ENCODE data around the gene ZNF879.

The ZNF879 gene

DNA sequence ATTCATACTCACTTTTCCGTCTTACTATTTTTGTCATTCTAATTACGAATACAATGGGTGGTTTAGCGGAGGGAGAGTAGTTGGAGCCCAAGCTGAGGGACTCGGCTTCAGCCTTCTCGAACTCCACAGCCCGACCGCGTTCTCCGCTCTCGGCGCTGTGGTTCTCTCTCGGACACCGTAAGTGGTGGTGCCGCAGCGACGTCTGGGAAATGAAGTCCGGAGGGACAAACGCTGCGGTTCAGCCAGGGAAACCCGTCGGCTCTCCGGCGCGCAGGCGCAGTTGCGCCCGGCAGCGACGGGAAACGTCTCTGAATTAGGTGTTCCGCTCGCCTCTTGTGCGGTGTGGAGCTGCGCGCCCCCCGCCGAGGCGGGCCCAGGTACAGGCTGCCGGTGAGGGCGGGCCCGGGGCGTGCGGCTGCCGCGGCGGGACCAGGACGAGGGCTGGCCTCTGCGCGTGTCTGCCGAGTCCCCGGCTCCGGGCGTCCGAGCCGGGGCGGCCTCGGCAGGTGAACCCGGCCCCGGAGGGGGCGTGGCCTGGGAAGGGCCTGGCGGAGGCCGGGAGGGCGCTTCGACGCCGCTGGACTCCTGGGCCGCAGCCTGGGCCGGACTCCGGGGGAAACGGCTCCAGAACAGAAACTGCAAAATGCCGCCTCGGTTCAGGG, at the start of gene ZNF879:
TSS of gene ZNF879 (plus strand) at position 277 of the 662 bp plus-strand sequence. CDS start 1,201 bp downstream, outside the sequence.
- H3K4me3 ChIP-seq (ENCODE audit: low read length in 2 of 2): peak within 1 kb of the TSS; percentile 83 to 85
- peaks cover 23 to 24% of the 10 kb centered on the region in 2 donors for H3K36me3 ChIP-seq (ENCODE audit: control insufficient read depth in 2 of 2, insufficient read depth in 2 of 2, low read length in 2 of 2)
- peak within 1 kb of the TSS; percentile 68 to 69 for H3K9ac ChIP-seq (ENCODE audit: low read length in 2 of 2)
- H3K4me1 ChIP-seq (ENCODE audit: control insufficient read depth, insufficient read depth, low read length): peaks cover 8% of the 10 kb centered on the region
- H3K27ac ChIP-seq (ENCODE audit: low read length): peak within 1 kb of the TSS; percentile 58
- H3K27me3 ChIP-seq (ENCODE audit: control insufficient read depth in 1 of 2, insufficient read depth in 2 of 2, low read length in 2 of 2): no peaks in the 10 kb centered on the region
- H3K9me3 ChIP-seq (ENCODE audit: control insufficient read depth in 2 of 2, low read length in 2 of 2): peaks cover 10 to 23% of the 10 kb centered on the region in 2 donors

DNA sequence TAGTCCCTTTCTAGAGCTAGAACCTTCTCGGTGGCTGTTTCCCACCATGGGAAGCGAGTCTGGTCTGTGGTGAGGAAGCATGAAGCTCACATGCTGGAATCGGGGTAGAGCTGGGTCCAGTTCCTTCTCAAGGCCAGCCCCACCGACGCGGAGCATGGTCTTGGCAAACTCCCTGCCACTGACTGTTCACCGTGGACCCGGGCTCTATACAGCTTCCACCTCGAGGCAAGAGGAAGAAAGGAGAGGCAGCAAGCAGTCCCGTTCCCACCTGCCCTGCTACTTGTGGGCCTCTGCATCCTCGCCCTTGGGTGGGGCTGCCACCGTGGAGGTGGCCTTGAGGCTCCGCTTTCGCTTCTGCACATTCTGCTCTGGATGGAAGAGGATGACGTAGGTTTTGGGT, 42.2 kb upstream of the ZNF879 start:
- Histone ChIP-seq H3K27ac (ENCODE audit: low read length) (no peak overlapping the region), H3K4me3 (ENCODE audit: low read length in 2 of 2) (no peak overlapping the region), H3K9ac (ENCODE audit: low read length in 2 of 2) (no peak overlapping the region), H3K36me3 (ENCODE audit: control insufficient read depth in 2 of 2, insufficient read depth in 2 of 2, low read length in 2 of 2) (peaks cover 6 to 12% of the 10 kb centered on the region in 2 donors), H3K9me3 (ENCODE audit: control insufficient read depth in 2 of 2, low read length in 2 of 2) (peaks cover 14 to 85% of the 10 kb centered on the region in 2 donors), H3K27me3 (ENCODE audit: control insufficient read depth in 1 of 2, insufficient read depth in 2 of 2, low read length in 2 of 2) (no peaks in the 10 kb centered on the region), H3K4me1 (ENCODE audit: control insufficient read depth, insufficient read depth, low read length) (no peaks in the 10 kb centered on the region)

DNA sequence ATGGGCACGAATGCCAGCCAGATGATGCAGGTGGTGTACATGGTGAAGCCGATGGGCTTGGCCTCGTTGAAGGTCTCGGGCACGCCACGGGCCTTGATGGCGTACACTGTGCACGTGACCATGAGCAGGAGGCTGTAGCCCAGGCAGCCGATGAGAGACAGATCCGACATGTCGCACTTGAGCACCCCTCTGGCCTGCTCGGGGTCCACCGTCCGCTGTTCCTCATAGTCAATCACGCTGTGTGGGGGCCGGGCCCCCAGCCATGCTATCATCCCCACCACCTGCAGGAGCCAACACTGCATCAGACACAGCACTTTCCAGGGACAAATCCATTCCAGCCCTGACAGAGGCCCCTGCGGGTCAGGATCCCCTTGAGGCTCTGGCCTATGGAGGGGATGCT, 40.7 kb upstream of the ZNF879 start:
- Histone ChIP-seq H3K36me3 (ENCODE audit: control insufficient read depth in 2 of 2, insufficient read depth in 2 of 2, low read length in 2 of 2) (peaks cover 3 to 8% of the 10 kb centered on the region in 2 donors), H3K9ac (ENCODE audit: low read length in 2 of 2) (no peak overlapping the region), H3K27ac (ENCODE audit: low read length) (no peak overlapping the region), H3K4me3 (ENCODE audit: low read length in 2 of 2) (no peak overlapping the region), H3K4me1 (ENCODE audit: control insufficient read depth, insufficient read depth, low read length) (no peaks in the 10 kb centered on the region), H3K27me3 (ENCODE audit: control insufficient read depth in 1 of 2, insufficient read depth in 2 of 2, low read length in 2 of 2) (no peaks in the 10 kb centered on the region), H3K9me3 (ENCODE audit: control insufficient read depth in 2 of 2, low read length in 2 of 2) (peaks cover 5 to 83% of the 10 kb centered on the region in 2 donors)

DNA sequence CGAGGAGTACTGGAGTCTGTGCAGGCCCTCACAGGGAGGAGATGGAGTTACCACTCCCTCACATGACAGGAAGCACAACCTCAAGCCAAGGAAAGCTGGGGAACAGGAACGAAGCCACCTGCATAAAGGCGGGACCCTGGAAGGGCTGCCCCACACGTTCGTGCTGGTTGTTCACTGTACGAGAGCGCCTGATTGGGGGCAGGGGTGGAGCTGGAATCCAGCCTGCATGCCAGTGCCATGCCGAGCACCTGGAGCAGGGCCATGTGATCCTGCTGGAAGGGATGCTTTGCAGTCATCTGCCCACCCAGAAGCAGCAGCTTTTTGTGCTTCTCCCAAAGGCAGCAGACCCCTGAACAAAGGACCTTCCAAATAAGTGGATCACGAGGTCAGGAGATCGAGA, 39.9 kb upstream of the ZNF879 start:
- Histone ChIP-seq H3K9ac (ENCODE audit: low read length in 2 of 2) (no peak overlapping the region), H3K36me3 (ENCODE audit: control insufficient read depth in 2 of 2, insufficient read depth in 2 of 2, low read length in 2 of 2) (no peaks in the 10 kb centered on the region), H3K27ac (ENCODE audit: low read length) (no peak overlapping the region), H3K4me3 (ENCODE audit: low read length in 2 of 2) (no peak overlapping the region), H3K9me3 (ENCODE audit: control insufficient read depth in 2 of 2, low read length in 2 of 2) (peaks cover 5 to 83% of the 10 kb centered on the region in 2 donors), H3K27me3 (ENCODE audit: control insufficient read depth in 1 of 2, insufficient read depth in 2 of 2, low read length in 2 of 2) (no peaks in the 10 kb centered on the region), H3K4me1 (ENCODE audit: control insufficient read depth, insufficient read depth, low read length) (no peaks in the 10 kb centered on the region)

DNA sequence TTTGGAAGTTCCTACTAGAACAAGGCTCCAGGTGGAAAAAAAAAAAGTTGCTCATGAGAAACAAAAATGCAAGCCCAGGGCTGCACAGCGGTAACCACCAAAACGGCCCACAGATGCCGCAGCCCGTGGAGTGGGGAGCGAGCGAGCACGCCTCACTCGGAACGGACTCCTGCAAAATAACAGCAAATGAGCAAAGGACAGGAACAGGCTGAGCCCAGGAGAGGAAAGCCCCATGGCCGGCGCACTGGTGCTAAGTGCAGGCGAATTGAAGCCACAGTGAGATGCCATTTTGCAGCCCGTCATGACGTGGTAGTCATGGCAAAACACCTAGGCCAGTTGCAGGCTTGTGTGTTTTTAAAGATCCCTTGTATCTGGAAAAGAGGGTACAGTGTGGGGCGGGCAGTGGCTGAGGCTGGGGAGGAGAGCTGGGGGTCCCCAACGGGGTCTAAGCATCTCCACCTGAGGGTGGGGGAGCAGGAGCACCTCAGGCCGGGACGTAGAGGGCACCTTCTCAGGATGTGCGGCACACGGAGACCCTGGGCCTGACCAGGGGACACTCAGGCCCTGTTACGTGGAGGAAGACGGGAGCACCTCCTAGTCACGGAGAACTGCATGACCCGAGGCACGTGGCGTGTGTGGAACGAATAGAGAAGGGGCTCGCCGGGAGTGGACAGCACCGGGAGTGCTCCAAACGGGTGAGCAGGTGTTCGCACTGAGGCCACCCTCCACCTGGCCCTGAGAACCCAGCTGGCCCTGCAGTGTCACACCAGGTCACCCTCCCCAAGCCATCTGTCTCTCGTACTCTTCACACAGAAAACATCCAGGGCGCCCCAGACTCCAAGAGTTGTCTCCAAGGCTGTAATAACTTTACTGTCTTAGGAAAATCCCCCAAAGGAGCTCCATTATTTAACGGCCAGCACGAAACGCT, 39.2 kb upstream of the ZNF879 start:
- no peak overlapping the region for H3K27ac ChIP-seq (ENCODE audit: low read length)
- no peaks in the 10 kb centered on the region for H3K27me3 ChIP-seq (ENCODE audit: control insufficient read depth in 1 of 2, insufficient read depth in 2 of 2, low read length in 2 of 2)
- no peak overlapping the region for H3K9ac ChIP-seq (ENCODE audit: low read length in 2 of 2)
- peaks cover 5 to 81% of the 10 kb centered on the region in 2 donors for H3K9me3 ChIP-seq (ENCODE audit: control insufficient read depth in 2 of 2, low read length in 2 of 2)
- H3K4me3 ChIP-seq (ENCODE audit: low read length in 2 of 2): no peak overlapping the region
- H3K4me1 ChIP-seq (ENCODE audit: control insufficient read depth, insufficient read depth, low read length): no peaks in the 10 kb centered on the region
- H3K36me3 ChIP-seq (ENCODE audit: control insufficient read depth in 2 of 2, insufficient read depth in 2 of 2, low read length in 2 of 2): no peaks in the 10 kb centered on the region

DNA sequence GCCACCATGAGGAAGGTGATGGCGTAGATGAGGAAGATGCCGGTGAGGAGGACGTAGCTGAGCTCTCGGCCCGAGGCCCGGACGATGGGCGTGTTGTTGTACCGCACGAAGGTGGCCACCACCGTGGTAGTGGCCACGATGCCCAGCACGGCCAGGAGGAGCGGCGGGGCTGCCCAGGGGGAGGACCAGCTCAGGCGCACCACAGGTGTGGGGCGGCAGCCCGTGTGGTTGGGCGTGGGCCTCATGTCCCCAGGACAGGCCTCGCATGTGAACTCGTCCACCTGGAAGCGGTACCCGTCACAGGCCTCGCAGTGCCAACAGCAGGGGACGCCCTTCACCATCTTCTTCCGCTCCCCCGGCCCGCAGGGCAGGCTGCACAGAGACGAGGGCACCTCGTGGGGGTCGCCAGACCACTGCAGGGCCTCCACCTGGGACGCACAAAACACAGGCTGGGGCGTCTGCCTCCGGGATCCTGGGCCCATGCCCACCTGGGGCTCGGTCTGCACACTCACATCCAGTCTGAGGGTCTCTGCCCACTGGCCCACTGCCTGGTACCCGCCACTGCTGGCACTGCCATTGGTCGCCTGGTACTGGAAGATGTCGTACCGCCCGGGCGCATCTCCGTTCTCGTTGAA, 37.2 kb upstream of the ZNF879 start:
- no peak overlapping the region for H3K27ac ChIP-seq (ENCODE audit: low read length)
- H3K27me3 ChIP-seq (ENCODE audit: control insufficient read depth in 1 of 2, insufficient read depth in 2 of 2, low read length in 2 of 2): no peaks in the 10 kb centered on the region
- H3K36me3 ChIP-seq (ENCODE audit: control insufficient read depth in 2 of 2, insufficient read depth in 2 of 2, low read length in 2 of 2): no peaks in the 10 kb centered on the region
- H3K4me1 ChIP-seq (ENCODE audit: control insufficient read depth, insufficient read depth, low read length): no peaks in the 10 kb centered on the region
- H3K4me3 ChIP-seq (ENCODE audit: low read length in 2 of 2): no peak overlapping the region
- peaks cover 0 to 74% of the 10 kb centered on the region in 2 donors for H3K9me3 ChIP-seq (ENCODE audit: control insufficient read depth in 2 of 2, low read length in 2 of 2)
- no peak overlapping the region for H3K9ac ChIP-seq (ENCODE audit: low read length in 2 of 2)

DNA sequence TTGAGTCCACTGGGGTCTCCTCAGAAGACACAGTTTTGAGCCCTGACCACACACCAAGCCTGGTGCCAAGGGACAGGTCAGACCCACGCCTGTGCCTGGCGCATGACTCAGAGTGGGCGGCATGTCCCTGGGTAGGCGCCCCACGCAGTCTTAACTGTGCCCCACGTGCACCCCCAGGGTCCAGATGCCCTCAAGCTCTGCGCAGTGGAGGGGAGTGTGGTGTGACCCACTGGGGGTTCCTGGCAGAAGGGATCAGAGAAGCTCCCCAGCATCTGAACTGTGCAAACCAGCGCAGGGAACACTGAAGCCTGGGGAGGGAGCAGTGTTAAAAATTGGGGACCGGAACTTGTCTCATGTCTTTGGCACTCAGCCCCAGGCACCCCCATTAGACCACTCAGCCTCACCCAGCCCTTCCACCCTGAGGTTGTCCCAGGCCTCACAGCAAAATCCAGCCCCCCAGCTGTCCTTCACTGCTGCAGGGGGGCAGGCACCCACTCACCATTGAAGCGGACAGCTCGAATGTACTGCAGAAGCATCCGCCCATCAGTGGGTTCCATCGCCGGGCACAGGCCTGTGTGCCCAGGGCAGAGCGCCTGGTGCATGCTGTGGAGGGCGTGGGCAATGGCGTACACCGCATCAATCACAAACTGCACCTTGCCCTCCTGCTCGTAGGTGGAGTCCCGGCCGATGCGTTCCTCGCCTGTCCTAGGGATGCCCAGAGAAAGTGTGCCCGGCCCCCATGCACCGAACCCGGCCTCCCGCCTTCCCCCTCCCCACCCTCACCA, 35.0 kb upstream of the ZNF879 start:
- Histone ChIP-seq H3K4me1 (ENCODE audit: control insufficient read depth, insufficient read depth, low read length) (no peaks in the 10 kb centered on the region), H3K9ac (ENCODE audit: low read length in 2 of 2) (no peak overlapping the region), H3K4me3 (ENCODE audit: low read length in 2 of 2) (no peak overlapping the region), H3K9me3 (ENCODE audit: control insufficient read depth in 2 of 2, low read length in 2 of 2) (peaks cover 0 to 56% of the 10 kb centered on the region in 2 donors), H3K36me3 (ENCODE audit: control insufficient read depth in 2 of 2, insufficient read depth in 2 of 2, low read length in 2 of 2) (no peaks in the 10 kb centered on the region), H3K27ac (ENCODE audit: low read length) (no peak overlapping the region), H3K27me3 (ENCODE audit: control insufficient read depth in 1 of 2, insufficient read depth in 2 of 2, low read length in 2 of 2) (no peaks in the 10 kb centered on the region)

DNA sequence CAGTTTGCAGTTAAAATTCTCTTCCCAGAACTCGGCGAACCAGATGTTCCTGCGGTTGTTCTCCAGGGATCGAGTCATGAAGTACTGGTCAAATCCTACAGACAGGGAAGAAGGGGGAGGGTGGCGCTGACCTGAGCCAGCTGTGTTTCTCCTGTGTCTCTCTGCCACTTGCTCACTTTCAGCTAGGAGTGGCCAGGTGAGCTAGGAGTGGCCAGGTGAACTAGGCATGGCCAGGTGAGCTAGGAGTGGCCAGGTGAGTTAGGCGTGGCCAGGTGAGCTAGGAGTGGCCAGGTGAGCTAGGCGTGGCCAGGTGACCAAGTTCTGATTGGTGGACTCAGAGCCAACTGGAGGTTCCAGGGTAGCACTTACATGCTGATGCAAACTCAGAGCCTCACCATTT, 34.3 kb upstream of the ZNF879 start:
- no peak overlapping the region for H3K4me3 ChIP-seq (ENCODE audit: low read length in 2 of 2)
- no peaks in the 10 kb centered on the region for H3K4me1 ChIP-seq (ENCODE audit: control insufficient read depth, insufficient read depth, low read length)
- peaks cover 0 to 49% of the 10 kb centered on the region in 2 donors for H3K9me3 ChIP-seq (ENCODE audit: control insufficient read depth in 2 of 2, low read length in 2 of 2)
- H3K36me3 ChIP-seq (ENCODE audit: control insufficient read depth in 2 of 2, insufficient read depth in 2 of 2, low read length in 2 of 2): no peaks in the 10 kb centered on the region
- no peak overlapping the region for H3K27ac ChIP-seq (ENCODE audit: low read length)
- H3K27me3 ChIP-seq (ENCODE audit: control insufficient read depth in 1 of 2, insufficient read depth in 2 of 2, low read length in 2 of 2): peaks cover 0 to 4% of the 10 kb centered on the region in 2 donors
- H3K9ac ChIP-seq (ENCODE audit: low read length in 2 of 2): no peak overlapping the region

DNA sequence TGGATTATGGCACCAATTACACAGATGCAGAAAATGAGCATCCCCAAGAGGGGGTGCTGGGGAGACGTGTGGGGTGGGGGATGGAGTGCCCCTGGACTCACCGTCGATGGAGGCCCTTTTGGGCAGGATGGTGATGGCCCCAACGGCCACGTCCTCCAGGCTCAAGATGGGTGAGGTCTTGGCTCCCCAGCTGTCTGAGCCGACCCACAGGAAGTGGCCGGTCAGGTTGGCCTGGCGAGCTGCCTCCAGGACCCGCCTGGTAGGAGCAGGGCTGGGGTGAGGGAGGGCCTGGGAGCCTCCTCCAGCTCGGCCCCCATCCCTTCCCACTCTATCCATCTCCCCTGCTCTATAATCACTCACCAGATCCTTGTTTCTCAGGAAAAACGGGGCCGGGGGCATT, 33.1 kb upstream of the ZNF879 start:
- Histone ChIP-seq H3K4me3 (ENCODE audit: low read length in 2 of 2) (no peak overlapping the region), H3K27me3 (ENCODE audit: control insufficient read depth in 1 of 2, insufficient read depth in 2 of 2, low read length in 2 of 2) (peaks cover 2 to 6% of the 10 kb centered on the region in 2 donors), H3K9me3 (ENCODE audit: control insufficient read depth in 2 of 2, low read length in 2 of 2) (peaks cover 0 to 40% of the 10 kb centered on the region in 2 donors), H3K27ac (ENCODE audit: low read length) (no peak overlapping the region), H3K36me3 (ENCODE audit: control insufficient read depth in 2 of 2, insufficient read depth in 2 of 2, low read length in 2 of 2) (no peaks in the 10 kb centered on the region), H3K9ac (ENCODE audit: low read length in 2 of 2) (no peak overlapping the region), H3K4me1 (ENCODE audit: control insufficient read depth, insufficient read depth, low read length) (peaks cover 3% of the 10 kb centered on the region)

All from stomach smooth muscle (tissue), 2 donors.